Measurements from ENCODE around the gene ST8SIA1. TPM values are rescaled to one million over a fixed set of nuclear protein-coding genes. Genes with fewer than 3 reads are reported as not detected.

ST8SIA1 gene
- total RNA-seq, 2 donors from 2014 or later = 1.2 to 2.7 TPM

DNA sequence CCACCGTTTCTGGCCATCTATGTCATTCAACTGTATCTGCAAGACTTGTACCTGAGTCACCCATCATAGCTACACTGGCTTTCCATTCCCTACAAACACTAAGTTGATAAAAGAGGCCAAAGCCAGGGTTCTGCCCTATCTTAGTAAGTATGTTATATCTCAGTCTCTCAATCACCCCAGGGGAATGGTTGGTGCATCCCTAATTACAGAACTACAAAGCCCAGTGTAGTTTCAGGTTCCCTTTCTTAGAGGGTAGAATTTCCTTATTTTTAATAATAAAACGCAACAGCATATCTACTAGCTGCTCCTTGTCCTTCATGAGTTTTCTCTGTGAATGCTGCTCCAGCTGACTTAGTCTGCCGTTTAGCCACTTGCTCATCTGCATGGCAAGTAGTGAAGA, 57.6 kb downstream of the ST8SIA1 start:
- Histone ChIP-seq H3K4me1 (no peaks in the 10 kb centered on the region), H3K4me3 (no peak overlapping the region), H3K9me3 (no peaks in the 10 kb centered on the region), H3K27ac (no peak overlapping the region), H3K36me3 (no peaks in the 10 kb centered on the region), H3K9ac (ENCODE audit: low read depth in 2 of 2, low read length in 2 of 2) (no peak overlapping the region), H3K27me3 (no peaks in the 10 kb centered on the region)
- DNase-seq = no peak
- intact Hi-C loops (cut with DNase I) = no loop called here
- TF ChIP-seq, protein P1, sequence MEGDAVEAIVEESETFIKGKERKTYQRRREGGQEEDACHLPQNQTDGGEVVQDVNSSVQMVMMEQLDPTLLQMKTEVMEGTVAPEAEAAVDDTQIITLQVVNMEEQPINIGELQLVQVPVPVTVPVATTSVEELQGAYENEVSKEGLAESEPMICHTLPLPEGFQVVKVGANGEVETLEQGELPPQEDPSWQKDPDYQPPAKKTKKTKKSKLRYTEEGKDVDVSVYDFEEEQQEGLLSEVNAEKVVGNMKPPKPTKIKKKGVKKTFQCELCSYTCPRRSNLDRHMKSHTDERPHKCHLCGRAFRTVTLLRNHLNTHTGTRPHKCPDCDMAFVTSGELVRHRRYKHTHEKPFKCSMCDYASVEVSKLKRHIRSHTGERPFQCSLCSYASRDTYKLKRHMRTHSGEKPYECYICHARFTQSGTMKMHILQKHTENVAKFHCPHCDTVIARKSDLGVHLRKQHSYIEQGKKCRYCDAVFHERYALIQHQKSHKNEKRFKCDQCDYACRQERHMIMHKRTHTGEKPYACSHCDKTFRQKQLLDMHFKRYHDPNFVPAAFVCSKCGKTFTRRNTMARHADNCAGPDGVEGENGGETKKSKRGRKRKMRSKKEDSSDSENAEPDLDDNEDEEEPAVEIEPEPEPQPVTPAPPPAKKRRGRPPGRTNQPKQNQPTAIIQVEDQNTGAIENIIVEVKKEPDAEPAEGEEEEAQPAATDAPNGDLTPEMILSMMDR (IDR thresholded peaks at IDR 0.05) = no peak

GRCh38 chr12:22276313-22276712, 58.2 kb downstream of the ST8SIA1 start:
- no peaks in the 10 kb centered on the region for H3K27me3 ChIP-seq
- no peaks in the 10 kb centered on the region for H3K9me3 ChIP-seq
- intact Hi-C loops (cut with DNase I) = no loop called here
- H3K27ac ChIP-seq = peak overlapping the region; percentile 35
- no peak overlapping the region for H3K9ac ChIP-seq (ENCODE audit: low read depth in 2 of 2, low read length in 2 of 2)
- H3K36me3 ChIP-seq = no peaks in the 10 kb centered on the region
- no peaks in the 10 kb centered on the region for H3K4me1 ChIP-seq
- TF ChIP-seq, protein P1 (IDR thresholded peaks at IDR 0.05) = no peak
- no peak overlapping the region for H3K4me3 ChIP-seq
- no peak for DNase-seq

GRCh38 chr12:22275843-22276242, 58.7 kb downstream of the ST8SIA1 start:
- no peaks in the 10 kb centered on the region for H3K4me1 ChIP-seq
- TF ChIP-seq, protein P1 (IDR thresholded peaks at IDR 0.05) = no peak
- no peak overlapping the region for H3K9ac ChIP-seq (ENCODE audit: low read depth in 2 of 2, low read length in 2 of 2)
- H3K27ac ChIP-seq = peak overlapping the region; percentile 42
- no peaks in the 10 kb centered on the region for H3K36me3 ChIP-seq
- H3K27me3 ChIP-seq = no peaks in the 10 kb centered on the region
- intact Hi-C loops (cut with DNase I) = no loop called here
- H3K4me3 ChIP-seq = no peak overlapping the region
- DNase-seq = peak; percentile 60
- no peaks in the 10 kb centered on the region for H3K9me3 ChIP-seq

GRCh38 chr12:22272335-22273151, 62.0 kb downstream of the ST8SIA1 start:
- H3K27ac ChIP-seq = no peak overlapping the region
- intact Hi-C loops (cut with DNase I) = no loop called here
- TF ChIP-seq, protein P1 (IDR thresholded peaks at IDR 0.05) = no peak

GRCh38 chr12:22271023-22271422, 63.5 kb downstream of the ST8SIA1 start:
- no peak overlapping the region for H3K4me3 ChIP-seq
- TF ChIP-seq, protein P1 (IDR thresholded peaks at IDR 0.05) = no peak
- no peak for DNase-seq
- H3K9me3 ChIP-seq = no peaks in the 10 kb centered on the region
- H3K27me3 ChIP-seq = no peaks in the 10 kb centered on the region
- no peak overlapping the region for H3K27ac ChIP-seq
- H3K36me3 ChIP-seq = no peaks in the 10 kb centered on the region
- intact Hi-C loops (cut with DNase I) = no loop called here
- no peaks in the 10 kb centered on the region for H3K4me1 ChIP-seq
- no peak overlapping the region for H3K9ac ChIP-seq (ENCODE audit: low read depth in 2 of 2, low read length in 2 of 2)

More at GRCh38 chr12:22272335-22273151, 62.0 kb downstream of the ST8SIA1 start:
- no peaks in the 10 kb centered on the region for H3K36me3 ChIP-seq
- H3K4me1 ChIP-seq = no peaks in the 10 kb centered on the region
- no peak overlapping the region for H3K9ac ChIP-seq (ENCODE audit: low read depth in 2 of 2, low read length in 2 of 2)
- no peak overlapping the region for H3K4me3 ChIP-seq
- no peak for DNase-seq
- H3K27me3 ChIP-seq = no peaks in the 10 kb centered on the region
- H3K9me3 ChIP-seq = no peaks in the 10 kb centered on the region
